ENCODE results near the gene PITX1.

- TF ChIP-seq CTCF (IDR thresholded peaks at IDR 0.05; ENCODE audit: insufficient read depth, low read length, poor library complexity, severe bottlenecking) (no peak), EZH2phosphoT487 (conservative IDR thresholded peaks at IDR 0.05; ENCODE audit: low read length) (no peak)
Measured at GRCh38 chr5:135063511-135064234, 29.6 kb upstream of the PITX1 start.
